ENCODE data around the gene OR6C74. TPM values are rescaled to one million over a fixed set of nuclear protein-coding genes. Genes with fewer than 3 reads are reported as not detected.

OR6C74 gene
- polyA plus RNA-seq (ENCODE audit: insufficient read length in 3 of 3): not detected
- long read RNA-seq, donor 1: 0 reads
- long read RNA-seq, donor 2: 0 reads
- long read RNA-seq, donor 3: 0 reads
- long read RNA-seq, donor 4: 0 reads
- long read RNA-seq, donor 5: 0 reads
- long read RNA-seq, donor 6: 0 reads
- long read RNA-seq, donor 7: 0 reads
- long read RNA-seq, donor 8: 0 reads
- long read RNA-seq, donor 9: 0 reads
- long read RNA-seq, donor 10: 0 reads
- long read RNA-seq, donor 11: 0 reads
- long read RNA-seq, donor 12: 0 reads
- long read RNA-seq, donor 13: 0 reads
- long read RNA-seq, donor 14: 0 reads
- long read RNA-seq, donor 15: 0 reads
- long read RNA-seq, donor 16: 0 reads

- no peak for DNase-seq
These were observed at the start of gene OR6C74 for GRCh38 chr12:55244309-55244708. OR6C74 (plus strand) TSS chr12:55244609; CDS start chr12:55247288, 2,679 bp downstream.

- DNase-seq: no peak
These were observed 23.7 kb upstream of the OR6C74 start, which contains the start of gene OR10A7 for GRCh38 chr12:55220725-55221124. OR10A7 (plus strand) TSS chr12:55221025; CDS start chr12:55221025, 0 bp downstream.

DNA sequence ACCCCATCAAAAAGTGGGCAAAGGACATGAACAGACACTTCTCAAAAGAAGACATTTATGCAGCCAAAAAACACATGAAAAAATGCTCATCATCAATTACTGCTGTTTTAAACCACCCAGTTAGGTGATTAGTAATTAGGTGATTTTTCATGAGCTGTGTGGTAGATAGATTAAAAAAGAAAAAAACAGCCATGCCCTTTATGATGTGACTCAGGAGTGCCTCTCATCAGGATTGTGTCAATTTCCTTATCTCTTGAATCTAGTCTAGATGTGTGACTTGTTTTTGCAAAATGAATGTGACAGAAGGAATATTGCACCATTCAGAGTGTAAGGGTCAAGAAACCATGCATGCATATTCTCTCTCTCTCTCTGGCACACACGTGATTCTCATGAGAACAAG is 17.9 kb upstream of the OR6C74 start:
- no peak for DNase-seq

DNA sequence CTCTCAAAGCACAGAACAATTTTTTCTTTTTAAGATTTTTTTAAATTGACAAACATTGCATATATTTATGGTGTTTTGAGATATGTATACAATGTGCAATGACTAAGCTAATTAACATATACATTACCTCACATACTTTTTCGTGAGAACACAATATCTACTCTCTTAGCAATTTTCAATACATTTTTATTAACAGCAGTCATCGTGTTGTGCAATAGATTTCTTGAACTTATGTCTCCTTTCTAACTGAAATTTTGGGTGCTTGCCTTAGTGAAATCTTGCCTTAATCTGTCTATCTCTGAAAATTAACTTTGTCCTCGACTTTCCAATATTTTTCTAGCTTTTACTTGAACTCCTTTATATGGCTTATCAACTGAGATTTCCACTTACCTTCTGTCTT is 16.8 kb upstream of the OR6C74 start:
- DNase-seq: no peak

DNA sequence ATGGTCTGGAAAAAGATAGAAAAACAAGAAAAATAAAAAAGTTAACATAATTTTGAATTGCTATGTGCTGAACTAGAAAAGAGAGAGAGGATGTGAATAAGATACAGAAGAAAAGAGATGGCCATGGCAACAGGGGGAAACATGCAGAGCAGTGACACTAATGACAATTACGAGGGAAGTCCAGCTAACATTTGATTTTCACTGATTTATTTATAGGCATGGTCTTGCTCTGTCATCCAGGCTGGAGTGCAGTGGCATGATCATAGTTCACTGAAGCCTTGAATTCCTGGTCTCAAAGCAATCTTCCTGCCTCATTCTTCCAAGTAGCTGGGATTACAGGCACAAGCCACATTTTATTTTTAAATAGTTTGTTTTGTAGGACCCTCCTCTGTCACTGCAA is 1.8 kb downstream of the OR6C74 start:
- no peak for DNase-seq

GRCh38 chr12:55250944-55251343 is 6.5 kb downstream of the OR6C74 start:
- DNase-seq: no peak

DNA sequence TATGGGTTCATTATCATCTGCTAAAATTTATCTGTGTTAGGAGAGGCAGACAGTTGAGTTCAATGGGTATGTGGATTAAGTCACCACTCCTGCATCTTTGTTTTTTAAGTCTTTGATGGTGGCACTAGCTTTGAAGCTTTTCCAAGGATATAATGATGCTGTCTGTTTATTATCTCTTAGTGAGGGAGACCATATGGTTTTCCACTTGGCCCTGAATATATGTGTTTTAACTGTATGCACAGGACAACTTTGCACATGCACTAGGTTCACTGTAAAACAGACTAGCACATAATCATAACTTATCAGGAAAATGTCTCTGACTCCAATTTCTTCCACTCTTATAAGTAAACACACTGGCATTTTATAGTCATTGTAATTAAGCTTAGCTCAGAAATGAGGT is 8.9 kb downstream of the OR6C74 start:
- no peak for DNase-seq

GRCh38 chr12:55256831-55257230 is 12.4 kb downstream of the OR6C74 start:
- no peak for DNase-seq

DNA sequence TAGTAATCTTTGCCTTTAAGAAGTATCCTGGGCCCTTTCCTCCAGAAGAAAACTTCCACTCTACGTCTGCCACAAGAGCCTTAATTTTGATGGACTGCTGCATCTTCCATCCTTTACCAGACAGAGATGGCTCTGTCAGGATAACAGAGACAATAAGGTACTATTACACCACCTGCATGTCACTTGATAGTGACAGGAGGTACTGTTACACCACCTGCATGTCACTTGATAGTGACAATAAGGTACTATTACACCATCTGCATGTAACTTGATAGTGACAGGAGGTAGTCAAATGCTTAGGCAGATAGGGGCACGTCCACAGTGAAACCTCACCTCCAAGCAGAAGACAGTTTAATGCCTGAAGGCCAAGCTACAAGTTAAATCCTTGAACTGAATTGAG is 13.9 kb downstream of the OR6C74 start:
- DNase-seq: no peak

GRCh38 chr12:55280991-55281390 is 36.6 kb downstream of the OR6C74 start:
- no peak for DNase-seq

DNA sequence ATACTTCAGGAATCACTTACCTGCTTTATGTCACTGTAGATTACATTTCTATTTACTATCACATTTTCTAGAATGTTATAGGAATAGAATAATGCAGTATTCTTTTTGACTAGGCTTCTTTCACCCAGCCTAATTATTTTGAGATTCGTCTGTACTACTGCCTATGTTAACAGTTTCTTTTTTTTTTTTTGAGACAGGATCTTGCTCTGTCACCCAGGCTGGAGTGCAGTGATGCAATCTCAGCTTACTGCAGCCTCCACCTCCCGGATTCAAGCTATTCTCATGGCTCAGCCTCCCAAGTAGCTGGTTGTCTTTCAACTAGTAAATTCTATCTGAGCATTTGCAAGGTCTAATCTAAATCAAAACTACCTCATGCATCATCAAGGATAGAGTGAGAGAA is 45.6 kb downstream of the OR6C74 start:
- no peak for DNase-seq

Other genes with a start within 250 kb of the OR6C74 start
- not detected for gene NEUROD4, start 224.6 kb upstream of the OR6C74 start, polyA plus RNA-seq (ENCODE audit: insufficient read length in 3 of 3)
- gene OR9K2, start 118.2 kb upstream of the OR6C74 start, polyA plus RNA-seq (ENCODE audit: insufficient read length in 3 of 3): not detected
- not detected for gene OR10A7, start 23.6 kb upstream of the OR6C74 start, polyA plus RNA-seq (ENCODE audit: insufficient read length in 3 of 3)
- gene OR6C6, start 52.0 kb downstream of the OR6C74 start, polyA plus RNA-seq (ENCODE audit: insufficient read length in 3 of 3): under 1 TPM in 1 of 3 donors, not detected in 2; 0.19 TPM
- gene OR6C1, start 69.7 kb downstream of the OR6C74 start, polyA plus RNA-seq (ENCODE audit: insufficient read length in 3 of 3): not detected
- gene OR6C3, start 86.1 kb downstream of the OR6C74 start, polyA plus RNA-seq (ENCODE audit: insufficient read length in 3 of 3): not detected
- gene OR6C75, start 118.4 kb downstream of the OR6C74 start, polyA plus RNA-seq (ENCODE audit: insufficient read length in 3 of 3): under 1 TPM in 1 of 3 donors, not detected in 2; 0.09 TPM
- not detected for gene OR6C65, start 155.9 kb downstream of the OR6C74 start, polyA plus RNA-seq (ENCODE audit: insufficient read length in 3 of 3)
- not detected for gene OR6C76, start 181.6 kb downstream of the OR6C74 start, polyA plus RNA-seq (ENCODE audit: insufficient read length in 3 of 3)
- gene OR6C2, start 199.5 kb downstream of the OR6C74 start, polyA plus RNA-seq (ENCODE audit: insufficient read length in 3 of 3): not detected
- gene OR6C70, start 225.5 kb downstream of the OR6C74 start, polyA plus RNA-seq (ENCODE audit: insufficient read length in 3 of 3): not detected
- not detected for gene OR6C68, start 247.8 kb downstream of the OR6C74 start, polyA plus RNA-seq (ENCODE audit: insufficient read length in 3 of 3)